ENCODE results near the gene INSIG2.

- no peak for TF ChIP-seq KDM5A (IDR thresholded peaks at IDR 0.05; ENCODE audit: low read length)
- no peak for TF ChIP-seq CTCF (IDR thresholded peaks at IDR 0.05; ENCODE audit: control extremely low read depth in 1 of 3, insufficient read depth in 1 of 3, low read depth in 1 of 3, low read length in 3 of 3)
- TF ChIP-seq ATF3 (IDR thresholded peaks at IDR 0.05; ENCODE audit: insufficient read depth, low read depth, low read length) = no peak
- no peak for TF ChIP-seq SRF (IDR thresholded peaks at IDR 0.05; ENCODE audit: low read depth, low read length)
- TF ChIP-seq POLR2A (IDR thresholded peaks at IDR 0.05; ENCODE audit: control extremely low read depth in 1 of 2, low read depth in 2 of 2, low read length in 2 of 2) = no peak
- TF ChIP-seq HDAC6 (IDR thresholded peaks at IDR 0.05; ENCODE audit: low read depth, low read length) = no peak
- TF ChIP-seq CEBPB (IDR thresholded peaks at IDR 0.05; ENCODE audit: low read depth, low read length) = no peak
- TF ChIP-seq SIN3A (conservative IDR thresholded peaks at IDR 0.05 in 1 of 2, IDR thresholded peaks at IDR 0.05 in 1 of 2; ENCODE audit: low read depth in 1 of 2, low read length in 2 of 2) = no peak
- no peak for TF ChIP-seq BRCA1 (IDR thresholded peaks at IDR 0.05; ENCODE audit: low read depth, low read length)
- TF ChIP-seq TAF1 (IDR thresholded peaks at IDR 0.05; ENCODE audit: low read depth, low read length) = no peak
- TF ChIP-seq POLR2AphosphoS5 (IDR thresholded peaks at IDR 0.05; ENCODE audit: low read depth, low read length) = no peak
- no peak for TF ChIP-seq KDM4A (IDR thresholded peaks at IDR 0.05; ENCODE audit: low read depth, low read length, severe bottlenecking)
- TF ChIP-seq RFX5 (IDR thresholded peaks at IDR 0.05; ENCODE audit: borderline replicate concordance, low read depth, low read length) = no peak
These were observed 3.4 kb downstream of the INSIG2 start for GRCh38 chr2:118091631-118092030.
